AG10803 (cell line): ENCODE results near the gene KRTAP4-3.
A peak's percentile ranks its signal among the peaks of the same experiment; 100 is the strongest.
"Not testable (repeated sequence)": the region's sequence is repeated elsewhere in the genome, so short reads cannot be mapped to it uniquely, and the experiment has no call there.

Experiments
- DNase-seq: peaks from one replicate; pipeline ENCODE4 v3.0.0; 2010; ENCODE audit warnings: low read depth
- H3K4me3 ChIP-seq: 2 replicates; pipeline ENCODE4 v1.5.1; 2011; ENCODE audit warnings: mild to moderate bottlenecking, low read length, control low read depth
- CTCF ChIP-seq: conservative IDR thresholded peaks from 2 replicates; pipeline ENCODE4 v1.5.1; 2011; ENCODE audit warnings: mild to moderate bottlenecking, low read length, control low read depth, inconsistent platforms

Gene KRTAP4-3

DNA sequence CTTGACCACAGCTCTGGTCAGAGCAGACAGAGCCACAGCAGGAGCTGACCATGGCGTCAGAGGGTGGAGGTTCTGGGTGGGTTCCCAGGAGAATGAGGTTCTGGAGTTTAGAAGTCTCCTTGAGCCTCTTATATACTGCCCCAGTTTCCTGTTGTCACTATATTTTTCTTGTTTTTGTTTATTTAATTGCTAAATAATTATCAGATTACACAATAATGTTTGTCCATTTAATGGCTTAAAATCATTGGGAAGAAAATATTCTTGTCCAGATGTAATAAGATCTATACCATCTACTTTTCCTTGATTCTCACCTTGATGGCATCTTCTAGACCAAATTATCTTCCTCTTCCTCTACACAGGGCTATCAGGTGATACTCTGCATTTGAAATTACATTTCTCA lies at the start of gene KRTAP4-3:
Gene KRTAP4-3, minus strand, starts transcription at position 101 of the 400 bp plus-strand sequence. Its CDS starts 49 bp downstream, at position 52.
- DNase-seq: no peak
- H3K4me3 ChIP-seq: no peak within 1 kb of the TSS
- no peak for TF ChIP-seq CTCF

DNA sequence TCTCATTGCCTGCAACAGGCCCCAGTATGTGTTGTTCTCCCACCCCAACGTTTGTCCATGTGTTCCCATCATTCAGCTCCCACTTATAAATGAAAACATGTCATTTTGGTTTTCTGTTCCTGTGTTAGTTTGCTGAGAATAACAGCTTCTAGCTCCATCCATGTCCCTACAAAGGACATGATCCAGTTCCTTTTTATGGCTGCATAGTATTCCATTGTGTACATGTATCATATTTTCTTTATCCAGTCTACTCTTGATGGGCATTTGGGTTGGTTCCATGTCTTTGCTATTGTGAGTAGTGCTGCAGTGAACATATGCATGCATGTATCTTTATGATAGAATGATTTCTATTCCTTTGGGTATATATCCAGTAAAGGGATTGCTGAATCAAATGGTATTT lies 47.7 kb upstream of the KRTAP4-3 start:
- no peak for DNase-seq
- no peak for TF ChIP-seq CTCF
- no peak overlapping the region for H3K4me3 ChIP-seq

- H3K4me3 ChIP-seq: no peak overlapping the region
- TF ChIP-seq CTCF: no peak
- DNase-seq: no peak
Measured at GRCh38 chr17:41212524-41213169, 44.6 kb upstream of the KRTAP4-3 start.

DNA sequence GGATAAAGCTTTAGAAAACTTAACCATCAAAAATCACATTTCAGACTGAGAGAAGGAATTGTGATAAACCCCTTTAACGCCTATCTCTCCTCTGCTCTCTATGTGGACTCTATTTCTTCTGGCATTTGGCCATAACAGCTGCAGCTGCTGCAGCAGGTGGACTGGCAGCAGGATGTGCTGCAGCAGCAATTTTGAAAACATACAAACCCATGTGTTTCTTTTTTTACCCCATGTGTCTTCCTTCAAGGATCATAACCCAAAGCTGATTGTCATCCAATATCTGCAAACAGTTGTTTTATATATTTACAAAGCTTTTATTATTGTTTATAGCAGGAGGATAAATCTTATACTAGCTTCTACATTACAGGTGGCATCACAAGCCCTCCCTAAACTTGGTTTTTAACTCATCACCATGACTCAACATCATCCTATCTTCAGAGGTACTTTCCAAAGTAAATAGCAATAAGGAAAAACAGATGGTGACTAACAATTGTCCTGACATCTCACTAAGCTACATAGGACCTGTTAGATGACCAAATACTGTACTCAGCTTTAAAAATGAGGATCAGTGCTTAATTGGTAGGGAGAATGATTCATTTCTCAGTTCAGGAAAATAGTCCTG lies 43.9 kb upstream of the KRTAP4-3 start:
- no peak overlapping the region for H3K4me3 ChIP-seq
- peak; percentile 51 for DNase-seq
- no peak for TF ChIP-seq CTCF

- no peak for DNase-seq
- no peak for TF ChIP-seq CTCF
- H3K4me3 ChIP-seq: no peak overlapping the region
Measured at GRCh38 chr17:41199421-41200078, 31.5 kb upstream of the KRTAP4-3 start.

- H3K4me3 ChIP-seq: no peak overlapping the region
- no peak for DNase-seq
- TF ChIP-seq CTCF: no peak
Measured at GRCh38 chr17:41196068-41196467, 28.0 kb upstream of the KRTAP4-3 start.

GRCh38 chr17:41190328-41190727 lies 22.3 kb upstream of the KRTAP4-3 start:
- no peak for TF ChIP-seq CTCF
- no peak for DNase-seq
- H3K4me3 ChIP-seq: no peak overlapping the region

DNA sequence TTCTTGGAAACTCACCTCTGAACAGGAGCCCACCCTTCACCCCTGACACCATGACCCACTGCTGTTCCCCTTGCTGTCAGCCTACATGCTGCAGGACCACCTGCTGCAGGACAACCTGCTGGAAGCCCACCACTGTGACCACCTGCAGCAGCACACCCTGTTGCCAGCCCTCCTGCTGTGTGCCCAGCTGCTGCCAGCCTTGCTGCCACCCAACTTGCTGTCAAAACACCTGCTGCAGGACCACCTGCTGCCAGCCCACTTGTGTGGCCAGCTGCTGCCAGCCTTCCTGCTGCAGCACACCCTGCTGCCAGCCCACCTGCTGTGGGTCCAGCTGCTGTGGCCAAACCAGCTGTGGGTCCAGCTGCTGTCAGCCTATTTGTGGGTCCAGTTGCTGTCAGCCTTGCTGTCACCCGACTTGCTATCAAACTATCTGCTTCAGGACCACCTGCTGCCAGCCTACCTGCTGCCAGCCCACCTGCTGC lies 21.9 kb upstream of the KRTAP4-3 start, which contains the start of gene KRTAP9-1:
Gene KRTAP9-1, plus strand, starts transcription at position 51 of the 482 bp plus-strand sequence. Its CDS starts 0 bp downstream, at position 51.
- not testable (repeated sequence) for DNase-seq, H3K4me3 ChIP-seq
